ENCODE results near the gene RBBP8.

Gene RBBP8

GRCh38 chr18:23066060-23066459, 132.9 kb downstream of the RBBP8 start:
- DNase-seq, result no peak

DNA sequence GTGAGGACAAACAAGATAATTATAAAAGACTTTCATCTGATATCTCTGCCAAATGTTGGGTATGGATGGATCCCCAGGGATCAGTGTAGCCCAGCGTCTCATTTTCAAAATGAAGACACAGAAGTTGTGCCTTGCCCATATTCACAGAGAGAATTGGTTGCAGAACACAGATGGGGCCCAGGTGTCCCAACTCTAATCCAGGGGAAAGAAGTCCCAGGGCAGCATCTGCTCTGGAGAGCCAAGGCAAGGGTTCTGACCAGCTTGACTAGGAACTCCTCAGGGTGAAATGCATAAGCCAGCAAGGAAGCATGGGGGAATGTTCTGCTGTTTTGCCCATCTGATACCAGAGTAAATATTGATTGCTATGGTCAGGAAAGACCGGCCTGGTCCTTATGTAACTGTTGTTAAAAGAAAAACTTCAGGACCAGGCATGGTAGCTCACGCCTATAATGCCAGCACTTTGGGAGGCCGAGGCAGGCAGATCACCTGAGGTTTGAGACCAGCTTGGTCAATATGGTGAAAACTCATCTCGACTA, 133.4 kb downstream of the RBBP8 start:
- no peak for DNase-seq

GRCh38 chr18:23067236-23067635, 134.1 kb downstream of the RBBP8 start:
- DNase-seq, result no peak

DNA sequence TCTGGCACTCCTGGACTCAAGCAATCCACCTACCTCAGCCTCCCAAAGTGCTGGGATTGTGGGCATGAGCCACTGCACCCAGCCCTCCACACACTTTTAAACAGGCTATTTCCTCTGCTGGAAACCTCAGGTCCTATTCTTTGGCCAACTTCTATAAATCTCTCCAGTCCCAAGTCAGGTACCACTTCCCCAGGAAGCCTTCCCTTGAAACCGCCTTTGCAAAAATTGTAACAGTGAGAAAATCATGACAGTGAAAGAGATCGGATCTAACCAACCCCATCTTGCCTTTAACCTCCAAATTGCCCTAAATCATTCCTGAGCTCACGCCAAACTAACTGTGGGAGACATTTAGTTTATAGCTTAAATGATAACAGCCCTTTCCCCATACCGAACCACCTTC, 134.9 kb downstream of the RBBP8 start:
- no peak for DNase-seq

GRCh38 chr18:23068570-23069310, 135.6 kb downstream of the RBBP8 start:
- no peak for DNase-seq

DNA sequence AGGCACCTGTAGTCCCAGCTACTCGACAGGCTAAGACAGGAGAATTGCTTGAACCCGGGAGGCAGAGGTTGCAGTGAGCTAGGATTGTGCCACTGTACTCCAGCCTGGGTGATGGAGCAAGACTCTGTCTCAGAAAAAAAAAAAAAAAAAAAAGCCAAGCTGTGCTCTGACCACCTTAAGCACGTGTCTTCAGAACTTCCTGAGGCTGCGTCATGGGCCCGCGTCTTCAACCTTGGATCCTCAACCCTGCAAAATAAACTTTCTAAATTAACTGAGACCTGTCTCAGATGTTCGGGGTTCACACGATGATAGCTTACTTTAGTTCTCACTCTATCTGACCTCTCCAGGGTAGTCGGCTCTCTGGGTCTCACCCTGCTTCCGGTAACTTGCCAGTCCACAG, 136.4 kb downstream of the RBBP8 start:
- DNase-seq, result peak; percentile 11 to 40

- no peak for DNase-seq
Measured at GRCh38 chr18:23069898-23070297, 136.8 kb downstream of the RBBP8 start.

DNA sequence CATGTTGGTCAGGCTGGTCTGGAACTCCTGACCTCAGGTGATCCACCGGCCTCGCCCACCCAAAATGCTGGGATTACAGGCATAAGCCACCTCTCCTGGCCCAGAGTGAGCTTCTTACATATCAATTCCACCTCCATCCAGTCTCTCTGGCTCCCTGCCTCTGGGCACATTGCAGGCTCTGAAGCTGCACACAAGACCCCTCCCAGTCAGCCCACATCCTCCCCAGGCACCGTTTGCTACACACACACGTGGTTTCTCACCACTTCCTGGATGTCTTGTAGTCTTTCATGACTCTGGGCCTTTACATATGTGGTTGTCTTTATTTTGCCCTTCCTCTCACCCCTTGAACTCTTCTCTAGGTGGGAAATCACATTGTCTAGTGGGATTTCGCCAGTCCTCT, 138.2 kb downstream of the RBBP8 start:
- DNase-seq, result peak; percentile 48 to 83

GRCh38 chr18:23072079-23072478, 139.0 kb downstream of the RBBP8 start:
- no peak for DNase-seq

DNA sequence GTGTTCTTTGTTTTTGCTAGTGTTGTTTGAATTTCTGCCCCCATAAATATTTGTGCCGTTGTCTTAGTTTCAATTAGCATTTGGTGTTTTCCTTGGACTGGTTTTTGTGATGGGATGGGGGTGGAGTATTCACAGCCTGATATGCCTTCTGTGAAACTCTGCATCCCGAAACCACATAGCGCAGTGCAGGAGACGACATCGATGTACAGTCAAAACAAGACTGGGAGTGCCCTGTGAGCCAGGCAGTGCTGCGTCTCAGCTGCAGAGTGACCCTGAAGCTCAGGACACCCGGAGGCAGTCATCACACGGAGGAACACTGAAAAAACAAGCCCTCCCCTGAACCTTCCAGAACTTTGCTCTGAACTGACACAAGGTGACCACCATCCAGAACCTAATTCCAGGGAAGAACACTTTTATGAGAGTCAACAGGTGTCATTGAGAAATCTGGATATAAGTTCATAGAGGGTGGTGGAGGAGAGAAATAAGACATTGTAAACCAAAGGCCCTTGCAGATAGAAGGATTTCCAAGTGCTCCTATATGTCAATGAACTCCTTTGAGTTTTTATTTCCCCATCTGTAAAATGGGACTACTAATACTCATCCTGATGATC, 141.0 kb downstream of the RBBP8 start:
- no peak for DNase-seq
